ENCODE measurements around the gene CPN1.

GRCh38 chr10:100009283-100009792 lies 72.3 kb downstream of the CPN1 start:
- TF ChIP-seq CTCF (IDR thresholded peaks at IDR 0.05): no peak
- no peak for TF ChIP-seq ZFX (IDR thresholded peaks at IDR 0.05; ENCODE audit: borderline replicate concordance)
